Measurements from ENCODE around the gene ATP6V0D1.
"Not testable (repeated sequence)": the region's sequence is repeated elsewhere in the genome, so short reads cannot be mapped to it uniquely, and the experiment has no call there.

Gene ATP6V0D1

GRCh38 chr16:67504031-67505021, 23.4 kb upstream of the ATP6V0D1 start:
- DNase-seq (ENCODE audit: low spot score): no peak

GRCh38 chr16:67499106-67499505, 18.1 kb upstream of the ATP6V0D1 start:
- DNase-seq (ENCODE audit: low spot score): no peak

GRCh38 chr16:67490335-67491096, 9.6 kb upstream of the ATP6V0D1 start:
- DNase-seq (ENCODE audit: low spot score): no peak

DNA sequence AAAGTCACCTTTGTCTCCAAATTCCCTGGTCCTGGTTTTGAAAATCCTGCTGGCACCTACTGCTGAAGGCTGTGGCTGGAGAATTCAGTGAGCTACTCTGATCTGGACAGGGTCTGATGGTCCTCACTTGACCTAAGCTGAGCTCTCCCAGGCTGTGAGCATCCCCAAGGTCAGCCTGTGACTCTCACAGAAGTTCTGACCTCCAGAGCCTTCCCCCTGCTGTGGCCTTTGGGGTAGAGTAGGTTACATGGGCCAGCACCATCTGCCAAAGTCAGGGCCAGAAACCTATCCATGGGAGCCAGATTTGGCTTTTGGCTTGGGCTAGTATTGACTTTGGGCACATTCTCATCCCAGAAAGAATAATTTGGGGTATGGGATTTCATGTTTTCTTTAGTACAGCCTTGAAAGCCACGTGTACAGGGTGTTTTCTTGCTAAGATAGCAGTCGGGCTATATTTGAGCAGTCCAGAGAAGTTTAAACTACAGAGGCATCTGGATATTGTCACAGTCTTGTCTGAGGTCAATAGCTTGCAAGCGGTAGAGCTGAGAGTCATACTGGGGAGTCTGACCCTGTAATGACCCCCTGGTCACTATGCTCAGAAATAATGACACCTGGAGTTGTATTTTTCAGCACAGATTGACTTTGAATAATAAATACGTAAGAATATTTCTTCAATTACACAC, 8.6 kb upstream of the ATP6V0D1 start:
- DNase-seq (ENCODE audit: low spot score): no peak

DNA sequence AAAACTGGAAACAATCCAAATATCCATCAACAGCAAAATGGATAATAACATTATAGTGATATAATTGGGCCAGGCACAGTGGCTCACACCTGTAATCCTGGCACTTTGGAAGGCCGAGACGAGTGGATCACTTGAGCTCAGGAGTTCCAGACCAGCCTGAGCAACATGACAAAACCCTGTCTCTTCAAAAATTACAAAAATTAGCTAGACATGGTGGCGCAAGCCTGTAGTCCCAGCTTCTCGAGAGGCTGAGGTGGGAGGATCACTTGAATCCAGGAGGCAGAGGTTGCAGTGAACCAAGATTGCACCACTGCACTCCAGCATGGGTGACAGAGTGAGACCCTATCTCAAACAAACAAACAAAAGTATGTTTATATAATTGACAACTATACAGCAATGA, 6.6 kb upstream of the ATP6V0D1 start:
- DNase-seq (ENCODE audit: low spot score): not testable (repeated sequence)

DNA sequence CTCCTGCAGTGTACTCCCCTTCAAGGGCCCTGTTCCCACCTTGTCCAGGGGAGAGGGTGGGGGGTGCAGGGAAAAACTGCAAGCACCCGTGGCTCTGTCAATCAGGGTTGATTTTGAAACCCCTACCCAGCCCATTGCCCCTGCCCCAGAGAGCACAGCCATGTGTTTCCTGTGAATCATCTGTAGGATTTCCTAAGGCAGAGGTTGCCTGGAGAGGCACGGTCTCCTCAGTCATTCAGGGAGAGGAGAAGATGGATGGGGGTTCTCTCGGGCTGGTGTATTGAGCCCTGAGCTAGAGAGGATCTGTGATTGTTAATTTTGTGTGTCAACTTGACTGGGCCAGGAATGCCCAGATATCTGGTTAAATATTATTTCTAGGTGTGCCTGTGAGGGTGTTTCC, 5.8 kb upstream of the ATP6V0D1 start:
- no peak for DNase-seq (ENCODE audit: low spot score)

DNA sequence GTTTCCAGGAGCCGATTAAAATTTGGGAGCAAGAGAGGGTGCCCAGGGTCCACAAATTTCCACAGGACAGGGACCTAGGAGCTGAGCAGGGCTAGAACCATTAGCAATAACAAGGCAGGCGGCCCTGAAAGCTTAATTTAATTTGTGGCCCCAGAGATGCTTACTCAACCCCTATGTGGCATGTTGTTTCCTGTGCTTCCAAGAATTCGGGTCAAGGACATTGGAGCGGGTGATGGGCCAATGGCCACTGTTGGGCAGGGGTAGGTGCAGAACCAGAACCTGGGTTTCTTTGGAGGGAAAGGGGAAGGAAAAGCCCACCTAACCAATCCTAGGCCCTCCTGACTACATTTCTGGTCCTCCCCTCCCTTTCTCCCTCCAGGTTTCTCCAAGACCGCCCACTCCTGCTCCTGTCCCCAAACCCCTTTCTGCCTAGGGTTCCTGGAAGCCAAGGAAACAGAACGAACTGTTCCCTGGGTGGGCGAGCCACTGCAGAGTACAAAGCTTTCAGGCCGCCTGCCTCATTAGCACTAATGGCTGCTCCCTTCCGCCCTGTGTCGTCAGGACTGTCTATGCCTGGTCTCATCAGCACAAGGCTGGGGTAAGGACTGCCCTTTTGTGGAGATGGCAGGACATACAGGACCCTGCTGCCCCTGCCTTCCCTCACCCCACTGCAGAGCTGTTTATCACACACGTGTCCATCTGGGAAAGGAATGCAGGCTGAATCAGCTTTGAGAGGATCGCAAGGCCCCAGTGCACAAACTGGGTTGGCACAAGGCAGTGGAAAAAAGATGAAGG, 3.0 kb upstream of the ATP6V0D1 start:
- DNase-seq (ENCODE audit: low spot score): no peak

- DNase-seq (ENCODE audit: low spot score): no peak
Observed at GRCh38 chr16:67483150-67483549, 2.2 kb upstream of the ATP6V0D1 start, which contains the start of gene AGRP. AGRP (minus strand) TSS chr16:67483547; CDS start chr16:67483398, 149 bp downstream.

DNA sequence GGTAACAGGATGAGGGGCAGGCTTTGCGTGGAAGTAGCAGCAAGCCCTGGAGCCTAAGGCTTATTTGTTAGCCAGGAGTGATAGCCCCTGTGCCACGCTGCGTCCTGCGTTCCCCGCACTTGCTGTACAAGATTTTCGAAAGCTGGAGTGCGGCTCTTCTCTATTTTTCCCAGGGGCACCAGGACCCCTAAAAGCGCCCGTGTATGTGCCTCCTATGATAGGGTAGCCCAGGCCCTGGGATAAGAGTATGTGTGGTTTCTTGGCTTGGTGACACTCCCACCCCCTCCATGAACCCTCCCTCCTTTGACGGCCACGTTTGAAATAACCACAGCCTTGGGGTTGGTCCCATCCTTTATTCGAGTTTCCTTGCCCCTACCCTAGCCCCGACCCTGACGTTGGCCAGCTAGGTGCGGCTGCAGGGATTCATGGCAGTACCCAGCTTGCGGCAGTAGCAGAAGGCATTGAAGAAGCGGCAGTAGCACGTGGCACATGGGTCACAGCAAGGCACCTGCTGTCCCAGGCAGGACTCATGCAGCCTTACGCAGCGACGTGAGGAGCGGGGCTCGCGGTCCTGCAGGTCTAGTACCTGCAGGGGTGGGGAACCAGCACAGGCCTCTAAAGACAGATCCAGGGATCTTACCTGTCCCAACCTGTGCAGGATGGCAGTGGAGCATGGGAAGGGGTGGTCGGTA, 1.4 kb upstream of the ATP6V0D1 start:
- DNase-seq (ENCODE audit: low spot score): no peak

- DNase-seq (ENCODE audit: low spot score): no peak
Observed at GRCh38 chr16:67481561-67482232, 740 bp upstream of the ATP6V0D1 start.

DNA sequence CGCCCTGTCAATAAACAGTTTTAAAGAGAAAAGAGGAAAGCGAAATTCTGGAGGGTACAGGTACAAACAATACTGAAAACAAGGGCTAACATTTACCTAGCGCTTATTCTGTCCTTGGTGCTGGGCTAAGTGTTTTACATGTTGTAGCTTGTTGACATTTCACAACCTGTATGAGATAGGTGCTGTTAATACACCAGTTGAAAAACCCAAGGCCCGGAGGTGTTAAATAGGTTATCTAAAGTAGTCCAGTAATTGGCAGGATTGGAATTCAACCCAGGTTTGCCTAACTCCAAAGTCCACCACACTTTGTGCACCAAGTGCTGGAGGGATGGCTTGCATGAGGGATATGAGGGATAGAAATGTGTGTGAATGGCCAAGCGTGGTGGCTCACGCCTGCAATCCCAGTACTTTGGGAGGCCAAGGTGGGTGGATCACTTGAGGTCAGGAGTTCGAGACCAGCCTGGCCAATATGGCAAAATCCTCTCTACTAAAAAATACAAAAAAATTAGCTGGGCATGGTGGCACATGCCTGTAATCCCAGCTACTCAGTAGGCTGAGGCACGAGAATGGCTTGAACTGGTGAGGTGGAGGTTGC, 2.9 kb downstream of the ATP6V0D1 start:
- no peak for DNase-seq (ENCODE audit: low spot score)

GRCh38 chr16:67474551-67475455, 6.2 kb downstream of the ATP6V0D1 start:
- DNase-seq (ENCODE audit: low spot score): no peak

GRCh38 chr16:67471758-67472384, 9.1 kb downstream of the ATP6V0D1 start:
- DNase-seq (ENCODE audit: low spot score): no peak

DNA sequence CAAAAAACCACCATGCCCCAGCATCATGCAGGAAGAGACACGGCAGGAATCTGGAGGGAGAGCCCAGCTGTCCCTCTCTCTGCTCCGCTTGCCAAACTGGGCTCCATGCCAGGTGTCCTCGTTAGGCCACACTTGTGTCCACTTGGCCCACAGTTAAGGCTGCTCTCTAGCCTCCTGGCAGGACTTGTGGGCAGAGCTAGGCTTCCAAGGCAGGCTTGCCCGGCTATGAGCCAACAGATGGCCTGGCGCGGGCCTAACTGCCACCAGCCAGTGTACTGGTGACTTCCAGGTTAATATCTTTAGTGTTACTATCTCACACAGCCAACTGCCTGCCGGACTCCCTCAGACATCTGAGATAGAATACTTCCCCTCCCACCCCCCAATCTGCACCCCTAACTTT, 10.6 kb downstream of the ATP6V0D1 start:
- DNase-seq (ENCODE audit: low spot score): no peak

GRCh38 chr16:67468731-67469130, 12.2 kb downstream of the ATP6V0D1 start:
- DNase-seq (ENCODE audit: low spot score): no peak

DNA sequence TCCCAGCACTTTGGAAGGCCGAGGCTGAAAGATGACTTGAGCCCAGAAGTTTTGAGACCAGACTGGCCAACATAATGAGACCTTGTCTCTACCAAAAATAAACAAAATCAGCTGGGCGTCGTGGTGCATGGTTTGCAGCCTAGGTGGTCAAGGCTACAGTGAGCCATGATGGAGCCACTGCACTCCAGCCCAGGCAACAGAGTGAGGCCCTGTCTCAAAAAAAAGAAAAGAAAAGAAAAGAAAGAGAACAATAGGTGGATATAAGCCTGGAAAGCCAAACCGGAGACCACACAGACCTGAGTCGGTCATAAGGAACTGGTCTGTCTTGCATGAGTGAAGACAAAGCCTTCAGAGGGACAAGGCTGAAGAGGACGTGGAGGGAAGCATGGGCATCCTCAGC, 14.4 kb downstream of the ATP6V0D1 start:
- DNase-seq (ENCODE audit: low spot score): no peak

DNA sequence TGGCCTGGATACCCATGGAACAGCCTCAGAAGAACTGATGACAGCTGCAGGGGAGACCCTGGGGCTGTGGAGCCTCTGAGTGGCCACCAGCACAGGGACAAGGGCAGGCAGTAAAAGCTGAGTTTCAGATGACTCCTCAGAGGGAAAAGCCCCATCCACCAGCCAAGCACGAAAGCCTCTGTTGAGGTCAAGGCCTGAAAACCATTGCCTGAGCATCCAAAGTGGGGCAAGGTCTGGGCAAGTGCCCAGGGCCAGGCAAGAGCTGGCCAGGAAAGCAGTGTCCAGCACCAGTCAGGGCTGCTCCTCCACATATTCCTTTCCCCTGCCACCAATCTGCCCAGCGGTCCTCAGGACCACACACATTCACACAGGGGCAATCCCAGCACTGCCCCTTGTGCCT, 16.4 kb downstream of the ATP6V0D1 start:
- no peak for DNase-seq (ENCODE audit: low spot score)

- DNase-seq (ENCODE audit: low spot score): no peak
Observed at GRCh38 chr16:67463691-67464090, 17.3 kb downstream of the ATP6V0D1 start.

All from iPS-NIHi11 (cell line).